Purkinje cell (primary cell): ENCODE measurements around the gene CWC15. TPM values are rescaled to one million over a fixed set of nuclear protein-coding genes. Genes with fewer than 3 reads are reported as not detected.

Source experiments
- polyA plus RNA-seq: library from polyadenylated mRNA; unstranded; fragments of >200 nt; fragmentation: Nextera tagmentation; gene quantifications from 2 replicates; pipeline ENCODE4 v1.2.1, GENCODE V29; 2014

Gene CWC15
- polyA plus RNA-seq: 204 and 241 TPM in 2 replicates

GRCh38 chr11:94973099-94973968 is at the start of gene CWC15, which contains the start of gene KDM4D:
Gene CWC15 (minus strand): TSS chr11:94973556. CDS start chr11:94972185, 1,371 bp downstream.
Gene KDM4D (plus strand): TSS chr11:94973709. CDS start chr11:94997373, 23,664 bp downstream.

Other genes starting within 250 kb of the CWC15 start
- gene AMOTL1, start 205.2 kb downstream of the CWC15 start, polyA plus RNA-seq: 0.14 and 0.79 TPM in 2 replicates
- gene KDM4D, start 153 bp upstream of the CWC15 start, polyA plus RNA-seq: 1.1 and 3.4 TPM in 2 replicates
- gene KDM4E, start 51.7 kb upstream of the CWC15 start, polyA plus RNA-seq: not detected in 2 replicates
- not detected in 2 replicates for gene KDM4F, start 75.9 kb upstream of the CWC15 start, polyA plus RNA-seq
- gene SRSF8, start 93.4 kb upstream of the CWC15 start, polyA plus RNA-seq: 32.9 and 65.5 TPM in 2 replicates
- 15.9 and 23.5 TPM in 2 replicates for gene ENDOD1, start 116.3 kb upstream of the CWC15 start, polyA plus RNA-seq